GM12864 (cell line): ENCODE measurements around the gene STX1B.

ENCODE experiments used
- DNase-seq: peaks from one replicate; pipeline ENCODE4 v3.0.0-alpha.2; 2011; ENCODE audit warnings: low read depth
- H3K4me3 ChIP-seq: 2 replicates; pipeline ENCODE4 v1.5.1; 2011; ENCODE audit warnings: mild to moderate bottlenecking, low read depth, low read length, control low read depth
- TF ChIP-seq, protein P1 (sequence below): IDR thresholded peaks from 2 replicates; pipeline ENCODE4 v1.5.1; 2011; ENCODE audit warnings: low read depth, mild to moderate bottlenecking, moderate library complexity, low read length, control low read depth, inconsistent platforms; ENCODE audit errors: missing control alignments

STX1B gene

DNA sequence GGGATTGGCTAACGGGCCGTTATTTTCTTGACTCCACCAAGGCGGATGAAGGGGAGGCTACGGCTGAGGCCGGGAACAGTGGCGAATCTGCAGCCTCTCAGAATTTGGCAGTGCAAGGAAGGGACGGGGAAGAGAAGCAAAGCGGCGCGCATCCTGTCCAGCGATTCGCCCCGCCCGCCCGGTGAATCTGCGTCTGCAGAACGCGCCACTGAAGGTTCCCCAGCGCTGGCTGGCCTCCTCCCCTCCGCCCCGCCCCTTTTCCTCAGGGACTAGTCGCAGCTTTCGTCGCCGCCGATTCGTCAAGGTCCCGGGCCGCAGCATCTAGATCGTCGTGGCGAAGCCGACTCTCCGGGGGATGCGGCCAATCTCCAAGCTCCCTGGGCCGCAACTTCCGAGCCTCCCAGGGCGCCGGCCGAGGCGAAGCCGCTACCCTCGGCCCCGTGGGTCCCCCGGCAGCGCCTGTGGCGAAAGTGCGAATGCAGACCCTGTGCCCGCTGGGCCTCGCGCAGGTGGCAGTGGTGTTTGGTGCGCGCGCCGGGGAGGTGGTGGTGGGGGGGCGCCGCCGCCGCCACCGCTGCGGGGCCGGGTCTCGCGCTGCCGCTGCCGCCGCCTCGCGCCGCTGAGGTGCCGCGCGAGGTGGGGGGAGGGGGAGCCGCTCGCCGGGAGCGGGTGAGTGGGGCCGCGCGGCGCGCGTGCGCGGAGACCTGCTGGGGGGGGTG is 52.8 kb downstream of the STX1B start, which contains the start of gene SETD1A:
SETD1A (plus strand) TSS at position 299 of the 719 bp plus-strand sequence. CDS start 978 bp downstream, outside the sequence.
- peak; percentile 90 for DNase-seq
- TF ChIP-seq, protein P1, sequence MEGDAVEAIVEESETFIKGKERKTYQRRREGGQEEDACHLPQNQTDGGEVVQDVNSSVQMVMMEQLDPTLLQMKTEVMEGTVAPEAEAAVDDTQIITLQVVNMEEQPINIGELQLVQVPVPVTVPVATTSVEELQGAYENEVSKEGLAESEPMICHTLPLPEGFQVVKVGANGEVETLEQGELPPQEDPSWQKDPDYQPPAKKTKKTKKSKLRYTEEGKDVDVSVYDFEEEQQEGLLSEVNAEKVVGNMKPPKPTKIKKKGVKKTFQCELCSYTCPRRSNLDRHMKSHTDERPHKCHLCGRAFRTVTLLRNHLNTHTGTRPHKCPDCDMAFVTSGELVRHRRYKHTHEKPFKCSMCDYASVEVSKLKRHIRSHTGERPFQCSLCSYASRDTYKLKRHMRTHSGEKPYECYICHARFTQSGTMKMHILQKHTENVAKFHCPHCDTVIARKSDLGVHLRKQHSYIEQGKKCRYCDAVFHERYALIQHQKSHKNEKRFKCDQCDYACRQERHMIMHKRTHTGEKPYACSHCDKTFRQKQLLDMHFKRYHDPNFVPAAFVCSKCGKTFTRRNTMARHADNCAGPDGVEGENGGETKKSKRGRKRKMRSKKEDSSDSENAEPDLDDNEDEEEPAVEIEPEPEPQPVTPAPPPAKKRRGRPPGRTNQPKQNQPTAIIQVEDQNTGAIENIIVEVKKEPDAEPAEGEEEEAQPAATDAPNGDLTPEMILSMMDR = no peak
- peak within 1 kb of the TSS; percentile 69 for H3K4me3 ChIP-seq

DNA sequence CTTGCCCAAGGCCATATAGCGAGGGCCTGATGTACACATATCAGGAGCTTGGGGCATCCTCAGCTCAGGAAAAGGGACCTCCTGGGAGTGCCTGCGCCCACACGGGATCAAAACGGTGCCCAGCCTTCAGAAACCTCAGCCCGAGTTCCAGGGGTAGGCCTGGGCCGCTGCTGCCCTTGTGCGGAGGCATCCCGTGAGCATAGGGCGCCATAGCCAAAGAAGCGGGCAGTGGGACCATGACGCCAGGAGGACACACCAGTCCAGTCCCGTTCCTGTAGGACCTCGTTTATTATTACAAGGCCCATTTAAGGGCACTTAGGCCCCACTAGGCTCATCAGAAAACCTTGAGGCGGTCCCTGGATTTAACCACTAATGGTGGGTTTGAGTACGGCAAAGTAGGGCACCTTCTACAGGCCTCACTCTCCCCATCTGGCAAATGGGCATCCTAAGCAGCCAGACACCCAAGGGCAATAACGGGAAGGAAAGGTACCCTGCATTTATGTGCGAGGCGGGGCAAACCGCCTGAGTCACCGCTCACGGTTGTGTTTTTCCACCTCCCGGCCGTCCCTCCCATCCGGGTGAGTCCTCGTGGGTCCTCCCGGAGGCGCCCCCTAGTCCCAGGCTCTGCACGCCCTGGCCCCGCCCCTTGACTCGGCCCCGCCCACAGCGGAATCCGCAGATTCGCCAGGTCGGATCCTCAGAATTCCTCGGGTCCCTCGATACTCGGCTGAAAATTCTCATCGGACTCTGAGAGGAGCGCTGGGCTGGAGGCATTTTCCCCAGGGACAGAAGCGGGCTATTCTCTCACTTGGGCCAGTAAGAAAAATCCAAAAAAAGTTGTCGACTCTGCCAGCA is 53.6 kb downstream of the STX1B start:
- TF ChIP-seq, protein P1 = peak; percentile 36

DNA sequence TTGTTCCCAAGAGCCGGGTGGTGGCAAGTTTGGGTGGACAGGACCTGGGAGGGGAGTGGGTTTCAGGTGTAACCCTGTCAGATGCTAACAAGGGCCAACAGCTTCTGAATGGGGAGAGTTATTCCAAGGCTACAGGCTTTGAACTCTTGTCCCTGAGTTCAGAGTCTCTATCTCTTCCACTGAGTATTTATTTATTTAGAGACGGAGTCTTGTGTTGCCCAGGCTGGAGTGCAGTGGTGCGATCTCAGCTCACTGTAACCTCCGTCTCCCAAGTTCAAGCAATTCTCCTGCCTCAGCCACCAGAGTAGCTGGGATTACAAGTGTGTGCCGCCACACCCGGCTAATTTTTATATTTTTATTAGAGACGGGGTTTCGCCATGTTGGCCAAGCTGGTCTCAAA is 55.4 kb downstream of the STX1B start:
- H3K4me3 ChIP-seq = no peak overlapping the region
- TF ChIP-seq, protein P1 = no peak
- DNase-seq = no peak

More for the DNA sequence above, 53.6 kb downstream of the STX1B start:
- no peak for DNase-seq
- H3K4me3 ChIP-seq = peak overlapping the region; percentile 69

DNA sequence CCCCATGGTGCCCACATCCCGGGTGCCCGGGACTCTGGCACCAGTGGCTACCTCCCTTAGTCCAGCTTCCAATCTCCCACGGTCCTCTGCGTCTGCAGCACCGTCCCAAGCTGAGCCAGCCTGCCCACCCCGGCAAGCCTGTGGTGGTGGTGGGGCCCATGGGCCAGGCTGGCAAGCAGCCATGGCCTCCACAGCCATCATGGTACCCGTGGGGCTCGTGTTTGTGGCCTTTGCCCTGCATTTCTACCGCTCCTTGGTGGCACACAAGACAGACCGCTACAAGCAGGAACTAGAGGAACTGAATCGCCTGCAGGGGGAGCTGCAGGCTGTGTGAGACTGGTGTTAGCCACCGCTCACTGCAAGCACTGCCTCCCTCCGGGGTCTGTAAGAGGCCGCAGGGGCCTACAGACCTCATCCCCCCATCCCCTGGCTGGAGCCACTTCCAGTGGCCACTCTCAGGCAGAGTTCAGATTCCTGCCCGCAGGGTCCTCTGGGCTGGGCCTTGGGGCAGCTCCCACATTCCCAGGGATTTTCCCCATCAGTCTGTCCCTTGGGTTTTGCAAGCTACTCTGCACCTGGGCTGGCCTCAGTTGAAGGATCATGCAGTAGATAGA is 56.8 kb downstream of the STX1B start:
- peak; percentile 59 for DNase-seq
- TF ChIP-seq, protein P1 = peak; percentile 88
- H3K4me3 ChIP-seq = no peak overlapping the region

DNA sequence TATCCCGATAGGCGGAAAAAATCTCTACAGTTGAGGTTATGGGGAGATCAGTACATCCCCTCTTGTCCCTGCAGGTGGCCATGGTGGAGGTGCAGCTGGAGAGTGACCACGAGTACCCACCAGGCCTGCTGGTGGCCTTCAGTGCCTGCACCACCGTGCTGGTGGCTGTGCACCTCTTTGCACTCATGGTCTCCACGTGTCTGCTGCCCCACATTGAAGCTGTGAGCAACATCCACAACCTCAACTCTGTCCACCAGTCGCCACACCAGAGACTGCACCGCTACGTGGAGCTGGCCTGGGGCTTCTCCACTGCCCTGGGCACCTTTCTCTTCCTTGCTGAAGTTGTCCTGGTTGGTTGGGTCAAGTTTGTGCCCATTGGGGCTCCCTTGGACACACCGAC is 57.3 kb downstream of the STX1B start:
- no peak overlapping the region for H3K4me3 ChIP-seq
- no peak for DNase-seq
- TF ChIP-seq, protein P1 = no peak

DNA sequence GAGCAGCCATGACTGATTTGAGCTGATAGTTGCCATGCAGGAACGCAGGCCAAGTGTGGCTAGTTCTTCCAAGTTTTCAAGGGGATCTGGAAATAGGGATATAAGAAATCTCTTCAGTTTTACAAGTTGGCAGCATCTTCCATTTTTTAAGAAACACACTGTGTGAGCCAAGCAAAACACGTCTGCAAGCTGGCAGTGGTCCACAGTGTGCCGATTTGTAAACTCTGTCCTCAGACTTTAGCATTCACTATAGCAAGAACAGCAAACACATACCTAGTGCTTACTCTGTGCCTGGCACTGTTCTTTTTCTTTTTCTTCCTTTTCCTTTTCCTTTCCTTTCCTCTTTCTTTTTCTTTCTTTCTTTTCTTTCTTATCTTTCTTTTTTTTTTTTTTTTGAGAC is 58.7 kb downstream of the STX1B start:
- TF ChIP-seq, protein P1 = no peak
- DNase-seq = no peak

More for the DNA sequence above, 58.7 kb downstream of the STX1B start:
- no peak overlapping the region for H3K4me3 ChIP-seq
